MCF 10A (cell line): ENCODE results near the gene C10orf143. TPM values are rescaled to one million over a fixed set of nuclear protein-coding genes. Genes with fewer than 3 reads are reported as not detected.

Source experiments
- BruUV-seq: library from RNA; stranded (reverse); fragments of 400-500 nt; replicated peaks from 2 replicates; lab custom pipeline; 2021; lab: Mats Ljungman, UMichigan
- CTCF ChIA-PET: fragments of 300-600 bp; sonication (Branson Sonifier 250); formaldehyde crosslinking; extraction: SDS; loops from one replicate; lab custom pipeline; 2021; ENCODE audit warnings: antibody characterized with exemption, inconsistent platforms; lab: Yijun Ruan, JAX
- POLR2A ChIA-PET: fragments of 300-600, 350-650 bp; sonication (Branson Sonifier 250); formaldehyde crosslinking; extraction: SDS; loops from one replicate; lab custom pipeline; 2020; ENCODE audit warnings: antibody characterized with exemption, inconsistent platforms; lab: Yijun Ruan, JAX
- DNase-seq: peaks from one replicate; pipeline ENCODE4 v3.0.0-alpha.2; 2018; ENCODE audit not compliant: unreplicated experiment
- H3K27ac Mint-ChIP-seq: one replicate; pipeline ENCODE4 v1.8.0; 2022; ENCODE audit warnings: mild to moderate bottlenecking, low read depth, mixed read lengths; ENCODE audit not compliant: unreplicated experiment
- H3K27me3 Mint-ChIP-seq: one replicate; pipeline ENCODE4 v1.8.0; 2022; ENCODE audit warnings: mixed read lengths; ENCODE audit not compliant: insufficient read depth, unreplicated experiment
- H3K36me3 Mint-ChIP-seq: one replicate; pipeline ENCODE4 v1.8.0; 2022; ENCODE audit warnings: mild to moderate bottlenecking, moderate library complexity, mixed read lengths; ENCODE audit not compliant: insufficient read depth, unreplicated experiment
- H3K4me1 Mint-ChIP-seq: one replicate; pipeline ENCODE4 v1.8.0; 2022; ENCODE audit warnings: mixed read lengths; ENCODE audit not compliant: insufficient read depth, unreplicated experiment
- H3K4me3 Mint-ChIP-seq: one replicate; pipeline ENCODE4 v1.8.0; 2022; ENCODE audit warnings: mild to moderate bottlenecking, moderate library complexity, mixed read lengths; ENCODE audit not compliant: unreplicated experiment
- H3K9me3 Mint-ChIP-seq: one replicate; pipeline ENCODE4 v1.8.0; 2022; ENCODE audit warnings: mixed read lengths; ENCODE audit not compliant: unreplicated experiment
- CTCF ChIP-seq: fragments of 200-600 bp; IDR thresholded peaks from one replicate; pipeline ENCODE4 v1.8.0; 2022; ENCODE audit warnings: antibody characterized with exemption, mild to moderate bottlenecking; ENCODE audit not compliant: unreplicated experiment
- intact Hi-C: fragments of 100-400 bp; cut with micrococcal nuclease; formaldehyde crosslinking; loops from 2 replicates; pipeline ENCODE4 v1.14.1; 2022
- total RNA-seq: library from RNA; stranded (reverse); gene quantifications from 2 replicates; pipeline ENCODE4 v1.2.3, GENCODE V29; 2022

Gene C10orf143
- total RNA-seq, 1 experiment from 2014 or later = 4.9 TPM

- DNase-seq = peak; percentile 76
- Mint-ChIP-seq H3K9me3 (no peaks in the 10 kb centered on the region), H3K27me3 (no peaks in the 10 kb centered on the region), H3K4me1 (peaks cover 28% of the 10 kb centered on the region), H3K4me3 (no peak overlapping the region), H3K27ac (no peak overlapping the region), H3K36me3 (no peaks in the 10 kb centered on the region)
- intact Hi-C loops = no loop called here
- no TSS peak for BruUV-seq
- TF ChIP-seq CTCF = no peak
- CTCF ChIA-PET = no interaction called here
- POLR2A ChIA-PET = interaction anchor here (1.4 to 1.5 kb wide), 2 partner anchors 28 to 89 kb away, joined by 5 to 9 read pairs; partner anchors contain the start of gene C10orf143
Observed at GRCh38 chr10:130021383-130021950, 89.2 kb downstream of the C10orf143 start.

- Mint-ChIP-seq H3K27me3 (no peaks in the 10 kb centered on the region), H3K4me1 (peaks cover 28% of the 10 kb centered on the region), H3K27ac (no peak overlapping the region), H3K9me3 (no peaks in the 10 kb centered on the region), H3K36me3 (no peaks in the 10 kb centered on the region), H3K4me3 (no peak overlapping the region)
- no peak for TF ChIP-seq CTCF
- BruUV-seq = no TSS peak
- POLR2A ChIA-PET = interaction anchor here (1.4 to 1.5 kb wide), 2 partner anchors 27 to 89 kb away, joined by 5 to 9 read pairs; partner anchors contain the start of gene C10orf143
- CTCF ChIA-PET = no interaction called here
- intact Hi-C loops = no loop called here
- DNase-seq = no peak
Observed at GRCh38 chr10:130020651-130021382, 89.8 kb downstream of the C10orf143 start.

DNA sequence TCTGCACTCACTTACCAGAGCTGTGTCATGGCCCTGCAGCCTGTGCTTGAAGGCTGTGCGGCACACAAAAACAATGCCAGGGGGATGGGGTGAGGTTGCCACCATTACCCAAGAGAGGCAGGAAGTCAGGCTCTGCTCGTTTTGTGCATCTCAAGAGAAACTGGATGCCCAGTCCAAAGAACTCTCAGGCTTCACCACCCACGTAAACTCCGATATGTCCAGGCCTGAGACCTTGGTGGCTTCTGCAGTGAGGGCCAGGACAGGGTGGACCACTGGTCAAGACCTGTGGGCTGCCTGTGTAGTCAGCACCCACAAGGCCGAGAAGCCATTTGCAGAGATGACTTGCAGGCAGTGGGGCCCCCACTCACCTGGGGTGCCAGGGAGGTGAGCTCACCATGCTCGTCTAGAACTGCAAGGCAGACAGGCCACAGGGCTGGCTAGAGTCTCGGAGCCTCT is 91.9 kb downstream of the C10orf143 start:
- intact Hi-C loops = no loop called here
- ChIA-PET CTCF (no interaction called here), POLR2A (no interaction called here)
- Mint-ChIP-seq H3K9me3 (no peaks in the 10 kb centered on the region), H3K4me3 (no peak overlapping the region), H3K36me3 (no peaks in the 10 kb centered on the region), H3K4me1 (peaks cover 19% of the 10 kb centered on the region), H3K27ac (no peak overlapping the region), H3K27me3 (no peaks in the 10 kb centered on the region)
- no peak for TF ChIP-seq CTCF
- no peak for DNase-seq
- no TSS peak for BruUV-seq

DNA sequence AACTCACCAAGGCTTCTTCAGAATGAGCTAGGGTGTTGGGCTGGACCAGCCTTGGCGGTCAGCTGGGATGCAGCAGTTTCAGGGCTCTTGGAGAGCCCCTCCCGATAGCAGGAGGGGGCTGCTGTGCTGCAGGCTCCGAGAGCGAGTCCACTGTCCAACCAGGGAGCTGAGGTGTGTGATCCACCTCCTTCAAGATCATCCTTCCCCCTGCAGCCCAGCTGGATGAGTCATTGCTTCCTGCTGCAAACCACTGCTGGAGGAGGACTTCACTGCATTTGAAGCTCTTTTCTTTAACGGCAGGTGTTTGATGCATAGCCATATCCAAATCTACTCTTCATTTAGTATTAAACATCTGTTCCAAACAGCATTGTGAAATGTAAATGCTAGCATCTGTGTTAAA is 92.4 kb downstream of the C10orf143 start:
- TF ChIP-seq CTCF = no peak
- no TSS peak for BruUV-seq
- intact Hi-C loops = no loop called here
- peaks cover 16% of the 10 kb centered on the region for H3K4me1 Mint-ChIP-seq
- ChIA-PET POLR2A (no interaction called here), CTCF (no interaction called here)
- no peak overlapping the region for H3K4me3 Mint-ChIP-seq
- H3K27me3 Mint-ChIP-seq = no peaks in the 10 kb centered on the region
- peak; percentile 66 for DNase-seq
- no peaks in the 10 kb centered on the region for H3K9me3 Mint-ChIP-seq
- H3K27ac Mint-ChIP-seq = no peak overlapping the region
- H3K36me3 Mint-ChIP-seq = no peaks in the 10 kb centered on the region
